Testis (tissue), 3 donors: Measurements from ENCODE around the gene CROCC. TPM values are rescaled to one million over a fixed set of nuclear protein-coding genes. Genes with fewer than 3 reads are reported as not detected.

Experiments used
- DNase-seq: peaks from one replicate; pipeline ENCODE4 v3.0.0-alpha.2; 2019
- H3K27ac ChIP-seq, 2 donors: fragments of 200-600 bp; sonication (generic); one replicate each; pipeline ENCODE4 v1.5.1; 2019
- H3K27me3 ChIP-seq: fragments of 200-600 bp; sonication (generic); one replicate; pipeline ENCODE4 v1.5.1; 2019
- H3K36me3 ChIP-seq: fragments of 200-600 bp; sonication (generic); one replicate; pipeline ENCODE4 v1.5.1; 2017; ENCODE audit warnings: low read depth; ENCODE audit errors: missing control alignments
- H3K4me1 ChIP-seq: fragments of 200-600 bp; sonication (generic); one replicate; pipeline ENCODE4 v1.5.1; 2019
- H3K4me3 ChIP-seq, 2 donors: fragments of 200-600 bp; sonication (generic); one replicate each; pipeline ENCODE4 v1.5.1; 2017 to 2019
- H3K9me3 ChIP-seq: fragments of 200-600 bp; sonication (generic); one replicate; pipeline ENCODE4 v1.5.1; 2017
- POLR2A ChIP-seq: fragments of 450-650 bp; IDR thresholded peaks from one replicate; pipeline ENCODE4 v1.6.1; 2017; ENCODE audit warnings: antibody characterized with exemption, mild to moderate bottlenecking, moderate library complexity
- WGBS, 2 donors: methylation state at CpG; one replicate each; pipeline ENCODE4 v1.1.5; 2018; 5-methylcytosine and 5-hydroxymethylcytosine counted together
- intact Hi-C: fragments of 100-400 bp; cut with DNase I; formaldehyde crosslinking; loops from one replicate; pipeline ENCODE4 v1.15.1; 2023; ENCODE audit warnings: low total_unique reads
- polyA plus RNA-seq: library from polyadenylated mRNA; stranded (reverse); fragments of 350-450 nt; fragmentation: Illumina TruSeq; extraction: RNeasy Lipid Tissue Mini Kit (QIAGEN cat#74804); gene quantifications from one replicate; pipeline ENCODE4 v1.2.3, GENCODE V29; 2014; ENCODE audit warnings: low read depth, low replicate concordance; ENCODE audit not compliant: insufficient read depth
- total RNA-seq, 2 donors: library from RNA; depleted of rRNA; stranded (reverse); fragments of >200 nt; gene quantifications; one replicate each; pipeline ENCODE4 v1.2.3, GENCODE V29; 2016
- TF ChIP-seq, protein P1 (sequence below), 3 experiments: fragments of 450-650 bp in 2 of 3; fragments of 200-600 bp in 1 of 3; sonication (generic) in 1 of 3; IDR thresholded peaks; one replicate each; pipeline ENCODE4 v1.5.1; 2016 to 2019; ENCODE audit warnings: antibody characterized with exemption in 3 of 3, mild to moderate bottlenecking in 2 of 3, moderate library complexity in 1 of 3

The CROCC gene
- total and polyA plus RNA-seq, 3 donors from 2014 or later = 18.8 to 49.2 (median 49.1) TPM

DNA sequence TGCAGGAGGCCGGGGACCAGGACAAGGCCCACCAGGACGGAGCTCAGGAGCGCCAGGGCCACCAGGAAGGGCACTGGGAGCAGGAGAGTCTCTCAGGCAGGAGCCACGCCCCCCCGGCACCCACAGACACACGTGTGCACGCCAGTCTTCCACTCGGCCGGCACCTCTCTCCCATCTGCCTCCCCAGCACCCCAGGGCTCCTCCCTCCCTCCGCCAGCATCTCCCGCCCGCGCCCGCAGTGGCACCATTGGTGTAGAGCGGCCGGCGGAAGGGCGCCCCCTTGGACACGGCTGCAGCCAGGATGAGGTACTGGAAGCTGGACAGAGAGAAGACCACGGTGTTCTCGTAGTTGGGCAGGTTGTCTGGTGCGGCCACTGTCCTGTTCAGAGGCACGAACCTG is 64.8 kb downstream of the CROCC start:
- intact Hi-C loops = no loop called here
- H3K4me3 ChIP-seq = no peak overlapping the region
- H3K27me3 ChIP-seq = no peaks in the 10 kb centered on the region
- no peak for DNase-seq
- H3K4me1 ChIP-seq = no peaks in the 10 kb centered on the region
- 89 to 92% methylated on average over 13 to 23 of the region's 23 CpGs for WGBS, 2 donors
- no peak overlapping the region for H3K27ac ChIP-seq
- H3K36me3 ChIP-seq = no peaks in the 10 kb centered on the region
- H3K9me3 ChIP-seq = no peaks in the 10 kb centered on the region
- TF ChIP-seq, protein P1, sequence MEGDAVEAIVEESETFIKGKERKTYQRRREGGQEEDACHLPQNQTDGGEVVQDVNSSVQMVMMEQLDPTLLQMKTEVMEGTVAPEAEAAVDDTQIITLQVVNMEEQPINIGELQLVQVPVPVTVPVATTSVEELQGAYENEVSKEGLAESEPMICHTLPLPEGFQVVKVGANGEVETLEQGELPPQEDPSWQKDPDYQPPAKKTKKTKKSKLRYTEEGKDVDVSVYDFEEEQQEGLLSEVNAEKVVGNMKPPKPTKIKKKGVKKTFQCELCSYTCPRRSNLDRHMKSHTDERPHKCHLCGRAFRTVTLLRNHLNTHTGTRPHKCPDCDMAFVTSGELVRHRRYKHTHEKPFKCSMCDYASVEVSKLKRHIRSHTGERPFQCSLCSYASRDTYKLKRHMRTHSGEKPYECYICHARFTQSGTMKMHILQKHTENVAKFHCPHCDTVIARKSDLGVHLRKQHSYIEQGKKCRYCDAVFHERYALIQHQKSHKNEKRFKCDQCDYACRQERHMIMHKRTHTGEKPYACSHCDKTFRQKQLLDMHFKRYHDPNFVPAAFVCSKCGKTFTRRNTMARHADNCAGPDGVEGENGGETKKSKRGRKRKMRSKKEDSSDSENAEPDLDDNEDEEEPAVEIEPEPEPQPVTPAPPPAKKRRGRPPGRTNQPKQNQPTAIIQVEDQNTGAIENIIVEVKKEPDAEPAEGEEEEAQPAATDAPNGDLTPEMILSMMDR (IDR thresholded peaks at IDR 0.05) = no peak
- TF ChIP-seq POLR2A = no peak

DNA sequence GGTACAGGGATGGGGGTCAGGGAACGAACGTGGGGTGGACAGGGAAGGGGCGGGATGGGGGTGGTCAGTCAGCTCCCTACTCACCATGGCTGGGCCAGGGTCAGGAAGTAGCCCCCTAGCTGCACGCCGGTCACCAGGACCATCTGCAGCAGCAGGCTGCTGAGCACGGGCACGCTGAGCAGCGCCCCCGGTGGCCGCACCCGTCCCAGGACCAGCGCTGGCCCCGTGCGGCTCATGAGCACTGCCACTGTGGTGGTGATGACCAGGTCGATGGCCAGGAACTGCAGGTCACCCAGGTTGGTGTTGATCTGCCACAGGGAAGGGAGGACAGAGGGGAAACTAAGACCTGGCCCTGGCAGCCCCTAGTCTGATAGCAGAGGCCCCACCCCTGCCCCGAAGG is 65.2 kb downstream of the CROCC start:
- H3K36me3 ChIP-seq = no peaks in the 10 kb centered on the region
- no peak overlapping the region for H3K4me3 ChIP-seq
- no peaks in the 10 kb centered on the region for H3K27me3 ChIP-seq
- 75 to 89% methylated on average over 11 to 16 of the region's 16 CpGs for WGBS, 2 donors
- no peak for DNase-seq
- intact Hi-C loops = no loop called here
- TF ChIP-seq, protein P1 (IDR thresholded peaks at IDR 0.05) = no peak
- TF ChIP-seq POLR2A = no peak
- no peak overlapping the region for H3K27ac ChIP-seq
- H3K9me3 ChIP-seq = no peaks in the 10 kb centered on the region
- no peaks in the 10 kb centered on the region for H3K4me1 ChIP-seq

DNA sequence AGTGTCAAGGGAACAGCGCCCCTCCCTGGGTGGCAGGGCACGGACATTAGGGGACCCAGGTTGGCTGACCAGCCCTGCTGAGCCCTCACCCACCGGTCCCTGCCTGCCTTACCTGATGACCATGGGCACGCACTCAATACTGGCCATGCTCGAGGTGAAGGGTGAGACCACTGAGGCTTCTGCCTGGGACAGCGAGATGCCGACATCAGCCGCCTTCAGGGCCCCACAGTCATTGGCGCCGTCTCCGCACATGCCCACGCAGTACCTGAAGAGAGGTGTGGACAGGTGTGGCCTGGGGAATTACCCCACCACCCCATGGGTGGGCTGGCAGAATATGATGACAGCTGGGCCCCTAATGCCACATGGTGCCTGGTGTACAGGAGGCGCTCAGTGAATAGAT is 66.5 kb downstream of the CROCC start:
- no peaks in the 10 kb centered on the region for H3K36me3 ChIP-seq
- intact Hi-C loops = no loop called here

DNA sequence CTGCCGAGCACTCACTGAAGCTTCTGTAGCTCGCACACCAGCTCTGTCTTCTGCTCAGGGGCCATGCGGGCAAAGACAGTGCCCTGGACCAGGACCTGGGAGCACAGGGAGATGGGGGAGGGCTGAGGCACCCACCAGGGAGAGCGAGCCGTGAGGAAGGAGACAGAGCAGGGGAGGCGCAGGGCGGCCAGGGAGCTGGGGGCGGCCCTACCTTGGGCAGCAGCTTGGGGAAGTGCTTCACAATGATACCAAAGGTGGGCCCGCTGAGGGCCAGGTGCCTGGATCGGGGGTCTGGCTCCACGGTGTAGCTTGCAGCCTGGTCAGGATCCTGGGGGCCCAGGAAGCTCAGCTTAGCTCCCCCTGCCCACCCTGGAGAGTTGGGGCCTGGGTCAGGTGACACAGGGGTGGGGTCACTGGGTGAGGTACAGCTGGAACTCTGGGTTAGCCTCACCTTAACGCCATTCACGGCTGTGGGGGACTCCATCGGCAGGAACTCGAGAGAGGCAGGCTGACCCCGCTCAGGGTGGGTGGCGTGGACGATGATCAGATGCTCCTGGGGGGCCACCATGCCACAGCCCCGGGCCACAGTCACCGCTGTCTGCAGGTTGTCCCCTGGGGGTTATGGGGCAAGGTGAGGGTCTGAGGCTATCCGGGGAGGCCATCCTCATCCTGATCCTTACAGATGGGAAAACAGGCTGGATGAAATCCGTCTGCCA is 68.1 kb downstream of the CROCC start:
- no peaks in the 10 kb centered on the region for H3K27me3 ChIP-seq
- WGBS, 2 donors = 93 to 95% methylated on average over 12 to 22 of the region's 22 CpGs
- TF ChIP-seq POLR2A = no peak
- TF ChIP-seq, protein P1 (IDR thresholded peaks at IDR 0.05) = no peak
- intact Hi-C loops = no loop called here
- DNase-seq = no peak
- no peaks in the 10 kb centered on the region for H3K36me3 ChIP-seq
- no peak overlapping the region for H3K4me3 ChIP-seq
- H3K4me1 ChIP-seq = no peaks in the 10 kb centered on the region
- no peak overlapping the region for H3K27ac ChIP-seq
- no peaks in the 10 kb centered on the region for H3K9me3 ChIP-seq

More for the DNA sequence above, 66.5 kb downstream of the CROCC start:
- no peak for DNase-seq
- Histone ChIP-seq H3K4me1 (no peaks in the 10 kb centered on the region), H3K4me3 (no peak overlapping the region), H3K27ac (no peak overlapping the region), H3K9me3 (no peaks in the 10 kb centered on the region), H3K27me3 (no peaks in the 10 kb centered on the region)
- TF ChIP-seq, protein P1 (IDR thresholded peaks at IDR 0.05) = no peak
- TF ChIP-seq POLR2A = no peak
- WGBS, 2 donors = 91 to 93% methylated on average over 4 to 13 of the region's 13 CpGs

DNA sequence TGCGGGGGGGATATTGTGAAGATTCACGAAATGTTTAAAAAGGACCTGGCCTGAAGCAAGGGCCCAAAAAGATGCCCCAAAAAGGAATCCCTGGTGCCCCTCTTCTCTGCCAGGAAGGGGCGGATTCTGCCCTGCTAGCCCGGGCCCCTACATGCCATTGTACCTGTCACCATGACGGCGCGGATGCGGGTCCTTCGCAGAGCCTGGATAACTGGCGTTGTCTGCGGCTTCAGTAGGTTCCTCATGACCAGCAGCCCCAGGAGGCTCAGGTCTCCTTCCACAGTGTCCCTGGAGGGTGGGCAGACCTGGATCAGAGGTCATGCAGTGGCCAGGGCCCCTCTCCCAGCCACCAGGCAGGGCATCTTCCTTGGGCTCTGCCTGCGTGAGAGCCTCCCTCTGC is 69.8 kb downstream of the CROCC start:
- no peak for DNase-seq
- Histone ChIP-seq H3K4me1 (no peaks in the 10 kb centered on the region), H3K4me3 (no peak overlapping the region), H3K9me3 (no peaks in the 10 kb centered on the region), H3K36me3 (no peaks in the 10 kb centered on the region), H3K27me3 (no peaks in the 10 kb centered on the region), H3K27ac (no peak overlapping the region)
- WGBS, 2 donors = 95 to 98% methylated on average over 7 to 12 of the region's 12 CpGs
- intact Hi-C loops = no loop called here
- TF ChIP-seq POLR2A = no peak
